NOMO-1 (cell line): ENCODE data around the gene TRNP1.
A peak's percentile ranks its signal among the peaks of the same experiment; 100 is the strongest.

Source experiments
- DNase-seq, 2 experiments: peaks; one replicate each; lab custom pipeline; 2025; ENCODE audit not compliant: unreplicated experiment in 2 of 2; lab: John Stamatoyannopoulos, UW

TRNP1 gene

GRCh38 chr1:27025718-27026117, 32.2 kb downstream of the TRNP1 start:
- DNase-seq, result no peak

- DNase-seq, result no peak
Observed at GRCh38 chr1:27026621-27027574, 33.4 kb downstream of the TRNP1 start.

DNA sequence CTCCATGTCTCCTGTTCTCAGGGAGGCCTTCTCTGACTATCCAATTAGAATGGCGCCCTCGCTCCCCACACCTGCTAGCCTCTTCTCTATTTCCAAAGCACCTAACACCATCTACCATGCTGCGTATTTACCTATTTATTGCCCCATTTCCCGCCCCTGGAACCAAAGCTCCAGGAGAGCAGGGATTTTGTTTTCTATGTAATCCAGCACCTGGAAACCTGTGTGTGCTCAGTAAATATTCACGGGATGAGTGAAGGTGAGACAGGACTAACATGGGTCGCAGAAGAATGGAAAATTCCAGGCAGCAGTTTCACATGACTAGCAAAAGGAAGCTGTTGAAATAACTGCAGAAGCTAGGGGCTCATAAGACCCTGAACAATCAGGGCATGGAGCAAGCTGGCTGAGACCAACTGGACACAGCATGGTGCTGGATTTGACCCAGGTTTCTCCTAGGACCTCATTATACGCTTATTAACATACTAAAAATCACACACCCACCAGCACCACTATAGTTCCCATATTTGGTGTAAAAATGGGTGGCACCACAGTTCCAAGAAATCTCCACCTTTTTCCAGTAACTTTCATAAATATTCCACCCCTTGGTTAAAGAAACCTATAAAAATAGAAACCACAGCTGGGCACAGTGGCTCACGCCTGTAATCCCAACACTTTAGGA, 34.2 kb downstream of the TRNP1 start:
- no peak for DNase-seq

DNA sequence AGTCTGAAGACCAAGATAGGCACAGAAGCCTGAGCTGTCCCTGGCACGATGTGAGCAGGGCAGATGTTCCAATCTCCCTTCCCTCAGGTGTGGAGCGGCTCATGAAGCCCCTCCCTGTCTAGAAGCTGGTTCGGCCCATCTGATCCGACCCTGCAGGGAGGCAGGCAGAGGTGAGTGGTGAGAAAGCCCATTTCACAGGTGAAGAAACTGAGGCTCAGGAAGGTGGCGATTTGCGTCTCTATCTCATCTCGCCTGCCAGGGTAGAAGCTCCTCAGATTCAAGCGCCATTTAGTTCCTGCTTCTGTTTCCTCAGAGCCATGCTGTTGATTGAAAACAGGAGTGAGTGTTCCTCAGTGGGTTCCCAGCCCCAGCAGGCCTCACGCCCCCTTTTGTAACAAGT, 36.0 kb downstream of the TRNP1 start:
- DNase-seq, result no peak

GRCh38 chr1:27031235-27032118, 38.0 kb downstream of the TRNP1 start:
- peak in 1 of 2 experiments; percentile 14 for DNase-seq

DNA sequence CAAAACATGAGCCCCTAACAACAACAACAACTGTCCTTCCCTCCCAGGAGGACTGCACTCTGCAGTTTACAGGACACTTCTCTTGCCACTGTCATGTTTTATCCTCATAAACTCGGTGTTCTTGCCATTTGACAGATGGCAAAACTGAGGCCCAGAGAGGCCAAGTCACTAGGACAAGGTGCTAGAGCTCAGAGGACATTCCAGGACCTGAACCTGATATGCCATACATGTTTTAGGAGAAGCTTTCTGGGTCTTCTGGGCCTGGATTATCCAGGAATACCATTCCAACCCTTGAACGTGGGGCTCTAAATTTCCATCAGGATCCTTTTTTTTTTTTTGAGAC, 38.6 kb downstream of the TRNP1 start:
- no peak for DNase-seq

DNA sequence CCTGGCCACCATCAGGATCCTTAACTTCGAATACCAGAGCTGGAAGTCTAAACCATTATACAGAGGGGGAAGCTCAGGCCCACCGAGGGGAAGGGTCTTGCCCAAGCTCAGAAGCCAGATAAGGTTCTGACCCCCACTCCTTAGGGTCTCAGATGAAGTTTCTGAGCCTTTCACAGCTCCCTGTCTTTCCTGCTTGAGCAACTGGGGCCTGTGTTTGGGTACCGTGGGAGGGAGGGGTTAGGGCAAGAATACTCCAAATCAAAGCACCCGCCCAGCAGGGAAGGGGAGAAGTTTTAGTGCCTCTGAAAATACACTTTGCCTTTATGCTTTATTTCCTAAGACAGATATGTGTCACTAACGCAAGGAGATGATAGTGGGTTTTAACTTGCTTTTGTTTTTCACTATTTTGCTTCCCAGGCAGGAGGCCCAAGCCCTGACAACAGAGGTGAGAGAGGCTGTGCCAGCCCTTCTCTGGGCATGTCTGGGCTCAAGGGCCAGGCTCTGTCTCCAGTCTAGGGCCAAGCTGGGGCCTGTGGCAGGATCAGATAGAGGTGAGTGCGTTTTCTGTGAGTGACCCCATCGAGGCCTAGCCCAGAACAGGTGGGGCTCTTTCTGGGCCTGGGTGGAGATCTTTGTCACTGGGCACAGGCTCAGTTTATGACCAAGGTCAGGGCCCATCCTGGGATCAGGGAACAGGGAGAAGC, 39.7 kb downstream of the TRNP1 start:
- DNase-seq, result no peak

DNA sequence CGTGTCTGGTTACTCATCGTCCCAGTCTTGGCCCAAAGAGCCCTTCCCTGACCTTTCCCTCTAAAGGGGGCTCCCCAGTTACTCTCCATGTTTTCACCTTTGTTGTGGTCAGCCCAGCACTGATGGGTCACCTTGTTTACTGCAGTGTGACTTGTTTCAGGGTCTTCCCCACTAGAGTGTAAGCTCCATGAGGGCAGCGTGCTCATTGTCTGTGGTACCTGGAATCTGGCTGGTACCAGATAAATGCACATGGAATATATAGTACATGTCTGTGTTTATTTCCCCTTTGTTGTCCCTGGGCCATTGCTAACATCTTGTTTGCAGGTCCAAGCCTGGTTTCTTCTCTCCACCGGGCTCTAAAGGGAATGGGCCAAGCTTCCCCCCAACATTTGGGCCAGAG, 41.9 kb downstream of the TRNP1 start:
- DNase-seq, result no peak

DNA sequence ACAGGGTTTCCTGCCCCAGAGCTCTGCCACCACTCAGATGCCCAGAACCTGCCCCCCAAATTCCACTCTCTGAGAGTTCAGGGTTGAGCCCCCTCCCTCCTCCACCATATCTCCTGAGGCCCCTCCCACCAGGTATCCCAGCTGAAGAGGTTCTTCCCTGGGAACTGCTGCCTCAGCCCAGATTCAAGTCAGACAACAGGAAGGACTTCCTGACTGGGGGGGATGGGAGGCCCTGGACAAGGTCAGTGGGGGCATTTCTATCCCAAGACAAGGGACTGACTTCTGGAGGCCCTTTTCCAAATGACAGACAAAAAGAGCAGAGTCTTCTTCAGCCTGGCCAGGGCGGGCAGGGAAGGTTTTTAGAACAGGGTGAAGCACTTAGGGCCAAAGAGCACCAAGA, 43.2 kb downstream of the TRNP1 start:
- no peak for DNase-seq

DNA sequence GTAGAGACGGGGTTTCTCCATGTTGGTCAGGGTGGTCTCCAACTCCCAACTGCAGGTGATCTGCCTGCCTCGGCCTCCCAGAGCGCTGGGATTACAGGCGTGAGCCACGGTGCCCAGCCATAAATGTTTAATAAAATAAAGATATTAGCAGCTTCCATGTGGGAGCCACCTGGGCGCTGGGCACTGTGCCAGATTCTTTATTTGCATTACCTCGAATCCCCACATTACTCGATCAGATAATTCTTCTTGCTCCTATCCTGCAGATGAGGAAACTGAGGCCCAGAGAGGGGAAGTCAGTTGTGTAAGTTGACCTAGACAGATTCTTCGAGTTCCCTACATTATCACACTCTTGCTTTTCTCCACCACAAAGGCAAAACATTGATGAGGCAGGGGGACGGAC, 44.0 kb downstream of the TRNP1 start:
- no peak for DNase-seq

DNA sequence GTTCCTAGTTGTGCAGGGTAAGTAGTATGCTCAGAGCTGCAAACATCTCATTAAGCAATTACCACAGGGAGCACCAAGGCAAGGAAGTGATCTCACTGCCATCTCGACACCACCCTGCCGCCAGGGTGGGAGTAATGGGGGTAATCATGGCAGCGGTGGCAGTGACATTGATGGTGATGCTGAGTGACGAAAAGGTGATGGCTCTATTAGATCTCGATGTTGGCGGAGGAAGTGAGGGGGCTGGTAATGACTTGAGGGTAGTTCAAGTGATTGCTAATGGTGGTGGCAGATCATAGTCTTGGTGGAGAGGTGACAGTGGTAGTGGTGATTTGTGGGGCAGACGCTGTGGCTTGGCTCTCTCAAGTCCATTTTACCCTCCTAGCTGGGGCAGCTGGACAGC, 44.5 kb downstream of the TRNP1 start:
- DNase-seq, result no peak

GRCh38 chr1:27042670-27043069, 49.2 kb downstream of the TRNP1 start:
- no peak for DNase-seq

DNA sequence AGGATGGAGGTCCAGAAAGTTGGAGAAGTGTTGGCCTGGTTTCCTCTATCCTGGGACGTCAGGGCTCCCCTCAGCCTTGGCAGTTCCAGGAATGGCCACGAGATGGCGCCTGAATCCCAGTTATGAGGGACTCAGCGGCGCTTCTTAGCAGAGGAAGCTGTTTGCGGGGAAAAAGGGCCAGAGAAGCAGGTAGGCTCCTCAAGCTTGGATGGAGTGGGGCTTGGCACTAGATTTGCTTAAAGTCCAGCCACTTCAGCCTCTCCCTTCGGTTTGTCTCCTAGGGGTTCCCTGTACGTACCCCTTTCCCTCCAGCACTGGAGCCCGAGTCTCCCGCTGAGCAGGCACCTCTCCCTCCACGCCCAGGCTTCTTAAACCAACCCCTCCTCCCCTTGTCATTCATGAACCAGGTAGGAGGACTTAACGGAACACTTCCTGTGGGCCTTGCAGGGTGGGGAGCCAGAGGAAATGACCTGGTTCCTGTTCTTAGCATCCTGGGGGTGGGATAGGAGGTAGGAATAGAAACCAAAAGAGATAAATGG, 51.2 kb downstream of the TRNP1 start:
- peak; percentile 53 to 59 for DNase-seq

- peak; percentile 22 to 45 for DNase-seq
Observed at GRCh38 chr1:27045973-27046558, 52.6 kb downstream of the TRNP1 start.

DNA sequence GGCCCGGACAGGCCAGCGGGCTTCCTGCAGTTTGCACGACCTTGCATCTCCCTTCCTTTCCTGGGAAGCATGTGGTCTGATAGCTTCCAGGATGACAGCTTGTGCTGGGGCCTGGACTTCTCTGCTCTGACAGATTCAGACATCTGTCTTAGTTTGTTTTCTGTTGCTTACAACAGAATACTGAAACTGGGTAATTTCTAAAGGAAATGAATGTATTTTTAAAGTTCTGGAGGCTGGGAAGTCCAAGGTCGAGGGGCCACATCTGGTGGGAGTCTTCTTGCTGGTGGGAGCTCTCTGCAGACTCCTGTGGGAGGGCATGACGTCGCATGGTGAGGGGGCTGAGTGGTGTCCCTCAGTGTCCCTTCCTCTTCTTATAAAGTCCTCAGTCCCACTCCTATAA, 54.4 kb downstream of the TRNP1 start:
- no peak for DNase-seq

GRCh38 chr1:27049100-27049499, 55.6 kb downstream of the TRNP1 start:
- DNase-seq, result no peak

- no peak for DNase-seq
Observed at GRCh38 chr1:27049607-27050006, 56.1 kb downstream of the TRNP1 start.
